Measurements from ENCODE around the gene PCYT2. TPM values are rescaled to one million over a fixed set of nuclear protein-coding genes. Genes with fewer than 3 reads are reported as not detected.

The PCYT2 gene
- total RNA-seq, 3 donors from 2014 or later = 36.0 to 59.4 (median 58.3) TPM

DNA sequence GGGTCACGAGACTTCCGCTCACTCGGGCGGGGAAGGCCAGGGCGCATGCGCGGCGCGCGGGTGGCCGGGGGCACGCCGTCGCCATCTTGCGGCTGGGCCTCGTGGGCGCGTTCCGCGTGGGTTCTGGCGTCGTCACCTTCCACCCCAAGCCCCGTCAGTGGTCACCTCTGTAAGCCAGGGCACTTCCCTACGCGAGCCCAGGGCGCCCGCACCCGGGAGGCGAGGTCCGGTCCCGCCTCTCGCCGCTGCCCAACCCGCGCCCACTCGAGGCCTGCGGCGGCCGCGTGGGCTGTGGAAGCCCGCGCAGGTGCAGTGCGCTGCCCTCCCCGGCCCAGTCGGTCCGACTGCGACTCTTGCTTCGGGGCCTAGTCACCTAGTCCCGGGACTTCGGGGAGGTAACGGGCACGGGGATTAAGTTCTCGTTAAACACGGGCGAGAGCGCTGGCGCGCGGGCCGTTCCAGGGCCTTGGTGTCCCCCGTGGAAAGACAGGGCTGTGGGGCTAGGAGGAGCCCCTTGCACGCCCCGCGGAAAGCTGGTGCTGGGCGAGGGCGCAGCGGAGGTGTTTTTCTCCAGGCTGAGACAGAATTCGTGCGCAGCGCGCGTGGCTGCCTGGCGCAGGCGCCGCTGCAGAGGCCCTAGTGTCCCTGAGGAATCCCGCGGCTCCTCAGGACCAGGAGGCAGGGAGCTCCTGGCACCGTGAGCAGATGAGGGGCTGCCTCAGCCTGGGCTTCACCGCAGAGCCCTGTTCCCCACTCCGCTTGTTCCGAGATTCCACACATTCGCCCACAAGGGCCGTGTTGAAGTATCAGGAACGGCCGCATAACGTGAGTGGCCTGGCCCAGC is 39.6 kb downstream of the PCYT2 start:
- ATAC-seq (peak; percentile 72), DNase-seq (peak; percentile 96 to 97 (median 96))
- peaks cover 48% of the 10 kb centered on the region for H3K4me1 ChIP-seq (ENCODE audit: low read depth)
- no peaks in the 10 kb centered on the region for H3K9me3 ChIP-seq
- H3K36me3 ChIP-seq (ENCODE audit: low read depth) = no peaks in the 10 kb centered on the region
- intact Hi-C loops (cut with DNase I, micrococcal nuclease) = no loop called here
- H3K4me3 ChIP-seq = peak overlapping the region; percentile 87
- peak; percentile 27 for TF ChIP-seq CTCF (IDR thresholded peaks at IDR 0.05)

GRCh38 chr17:81870981-81871386 is 40.2 kb downstream of the PCYT2 start, which contains the start of gene ARHGDIA:
TSS of gene ARHGDIA (minus strand) at chr17:81871337. CDS start at chr17:81869930, 1,407 bp downstream.
- Histone ChIP-seq H3K4me1 (ENCODE audit: low read depth) (peaks cover 54% of the 10 kb centered on the region), H3K4me3 (peak within 1 kb of the TSS; percentile 87), H3K36me3 (ENCODE audit: low read depth) (no peaks in the 10 kb centered on the region), H3K9me3 (no peaks in the 10 kb centered on the region)
- DNase-seq = no peak
- no peak for ATAC-seq
- TF ChIP-seq CTCF (IDR thresholded peaks at IDR 0.05) = no peak
- intact Hi-C loops (cut with DNase I, micrococcal nuclease) = no loop called here

DNA sequence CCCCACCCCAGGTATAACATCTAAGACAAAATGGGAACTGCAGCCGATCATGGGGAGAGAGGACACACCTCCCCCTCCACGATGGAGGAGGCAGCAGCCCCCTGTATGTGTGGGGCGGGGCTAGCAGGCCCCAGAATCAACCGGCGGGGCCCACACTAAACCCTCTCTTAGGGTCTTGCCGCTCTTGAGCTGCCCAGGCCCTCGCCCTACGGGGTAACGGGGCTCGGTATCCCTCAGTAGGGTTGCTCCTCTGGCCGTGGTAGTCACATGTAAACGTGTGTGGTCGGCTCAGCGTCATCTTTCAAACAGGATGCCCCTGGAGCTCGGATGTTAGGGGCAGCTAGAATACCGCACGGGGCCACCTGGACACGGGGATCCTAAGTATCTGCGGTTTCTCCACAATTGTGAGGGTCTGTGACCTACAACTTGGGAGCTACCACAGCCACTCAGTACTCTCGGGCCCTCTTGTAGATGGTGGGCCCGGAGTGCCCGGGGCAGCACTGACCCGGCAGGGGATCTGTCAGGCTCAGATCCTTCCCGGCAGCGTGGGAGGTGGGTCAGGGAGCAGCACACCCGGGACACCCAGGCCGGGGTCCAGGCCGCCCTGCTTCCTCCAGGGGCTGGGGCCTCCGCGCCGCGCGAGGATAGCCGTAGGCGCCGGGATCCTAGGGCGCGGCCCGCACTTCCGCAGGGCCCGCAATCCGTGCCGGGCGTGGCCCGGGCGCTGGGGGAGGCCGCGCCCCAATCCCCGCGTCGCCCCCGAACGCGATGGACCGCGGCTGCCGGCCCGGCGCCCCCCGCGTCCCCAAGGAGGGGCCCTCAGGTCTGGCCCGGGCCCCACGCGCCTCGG is 40.8 kb downstream of the PCYT2 start:
- Histone ChIP-seq H3K4me1 (ENCODE audit: low read depth) (peaks cover 59% of the 10 kb centered on the region), H3K9me3 (no peaks in the 10 kb centered on the region), H3K36me3 (ENCODE audit: low read depth) (no peaks in the 10 kb centered on the region), H3K4me3 (peak overlapping the region; percentile 87)
- DNase-seq (peak; percentile 55 to 77 (median 75)), ATAC-seq (peak; percentile 20)
- no peak for TF ChIP-seq CTCF (IDR thresholded peaks at IDR 0.05)
- intact Hi-C loops (cut with DNase I, micrococcal nuclease) = no loop called here

- ATAC-seq = no peak
- TF ChIP-seq CTCF (IDR thresholded peaks at IDR 0.05) = peak; percentile 71
- H3K9me3 ChIP-seq = no peaks in the 10 kb centered on the region
- DNase-seq = peak; percentile 36 to 72 (median 67)
- peaks cover 68% of the 10 kb centered on the region for H3K4me1 ChIP-seq (ENCODE audit: low read depth)
- H3K4me3 ChIP-seq = no peak overlapping the region
- intact Hi-C loops (cut with DNase I, micrococcal nuclease) = no loop called here
- H3K36me3 ChIP-seq (ENCODE audit: low read depth) = no peaks in the 10 kb centered on the region
Observed at GRCh38 chr17:81869221-81870130, 41.7 kb downstream of the PCYT2 start.

- intact Hi-C loops (cut with DNase I, micrococcal nuclease) = no loop called here
- DNase-seq = peak in 2 of 3 donors; percentile 35 to 76
- Histone ChIP-seq H3K36me3 (ENCODE audit: low read depth) (no peaks in the 10 kb centered on the region), H3K9me3 (no peaks in the 10 kb centered on the region), H3K4me1 (ENCODE audit: low read depth) (peaks cover 70% of the 10 kb centered on the region), H3K4me3 (no peak overlapping the region)
- no peak for TF ChIP-seq CTCF (IDR thresholded peaks at IDR 0.05)
- ATAC-seq = no peak
Observed at GRCh38 chr17:81868674-81869220, 42.5 kb downstream of the PCYT2 start.

Data from mucosa of descending colon (tissue), 3 donors.